BJ (cell line): ENCODE measurements around the gene FCER1G. TPM values are rescaled to one million over a fixed set of nuclear protein-coding genes. Genes with fewer than 3 reads are reported as not detected.

Source experiments
- CTCF ChIA-PET: fragments of 350-600 bp; formaldehyde crosslinking; extraction: SDS; loops from one replicate; lab custom pipeline; 2021; ENCODE audit warnings: antibody characterized with exemption, inconsistent platforms; lab: Yijun Ruan, JAX
- POLR2A ChIA-PET: fragments of 300-600 bp; sonication (Branson Sonifier 250); formaldehyde crosslinking; extraction: SDS; loops from one replicate; lab custom pipeline; 2021; ENCODE audit warnings: antibody characterized with exemption; lab: Charles Lee
- DNase-seq: peaks from one replicate; pipeline ENCODE4 v3.0.0-alpha.2; 2011; ENCODE audit warnings: low read depth
- H3K27me3 ChIP-seq: 2 replicates; pipeline ENCODE4 v1.6.0; 2011; ENCODE audit warnings: low read length; ENCODE audit not compliant: control insufficient read depth, insufficient read depth
- H3K36me3 ChIP-seq: 2 replicates; pipeline ENCODE4 v1.5.1; 2011; ENCODE audit warnings: low read length; ENCODE audit not compliant: control insufficient read depth, insufficient read depth
- H3K4me3 ChIP-seq: 2 replicates; pipeline ENCODE4 v1.5.1; 2011; ENCODE audit warnings: low read depth, mild to moderate bottlenecking, control low read depth, low read length
- CTCF ChIP-seq: IDR thresholded peaks from 2 replicates; pipeline ENCODE4 v1.5.1; 2011; ENCODE audit warnings: low read depth, mild to moderate bottlenecking, control low read depth, inconsistent platforms, low read length, moderate library complexity; ENCODE audit not compliant: insufficient read depth
- polyA plus RNA-seq: library from polyadenylated mRNA; depleted of rRNA; stranded (reverse); fragments of >200 nt; gene quantifications from 2 replicates; pipeline ENCODE4 v1.2.3, GENCODE V29; 2011

FCER1G gene
- polyA plus RNA-seq, 1 experiment = 0.38 TPM

GRCh38 chr1:161227196-161227871 lies 12.2 kb downstream of the FCER1G start:
- no peak for DNase-seq
- POLR2A ChIA-PET = no interaction called here

GRCh38 chr1:161228032-161228431 lies 12.9 kb downstream of the FCER1G start:
- no peak for DNase-seq
- Histone ChIP-seq H3K27me3 (no peaks in the 10 kb centered on the region), H3K36me3 (peaks cover 6% of the 10 kb centered on the region), H3K4me3 (no peak overlapping the region)
- CTCF ChIA-PET = interaction anchor here (0.6 to 10.0 kb wide), 21 partner anchors 8 to 153 kb away, joined by 3 to 159 read pairs (median 4); partner anchors contain the start of genes FCER1G, NDUFS2, NR1I3 and PCP4L1
- POLR2A ChIA-PET = no interaction called here
- TF ChIP-seq CTCF = no peak

More at GRCh38 chr1:161227196-161227871, 12.2 kb downstream of the FCER1G start:
- H3K36me3 ChIP-seq = peaks cover 6% of the 10 kb centered on the region
- no peaks in the 10 kb centered on the region for H3K27me3 ChIP-seq
- CTCF ChIA-PET = interaction anchor here (0.6 to 10.0 kb wide), 32 partner anchors 8 to 210 kb away, joined by 3 to 159 read pairs (median 5); partner anchors contain the start of genes FCER1G, NDUFS2, NR1I3 and PPOX
- TF ChIP-seq CTCF = peak; percentile 81
- no peak overlapping the region for H3K4me3 ChIP-seq

GRCh38 chr1:161229896-161230295 lies 14.8 kb downstream of the FCER1G start:
- CTCF ChIA-PET = interaction anchor here (0.9 to 10.0 kb wide), 13 partner anchors 9 to 151 kb away, joined by 3 to 159 read pairs (median 6); partner anchors contain the start of genes FCER1G, NDUFS2 and NR1I3
- no peak overlapping the region for H3K4me3 ChIP-seq
- no peak for TF ChIP-seq CTCF
- peaks cover 6% of the 10 kb centered on the region for H3K36me3 ChIP-seq
- no peaks in the 10 kb centered on the region for H3K27me3 ChIP-seq
- POLR2A ChIA-PET = no interaction called here
- DNase-seq = no peak

- POLR2A ChIA-PET = no interaction called here
- H3K27me3 ChIP-seq = no peaks in the 10 kb centered on the region
- DNase-seq = no peak
- CTCF ChIA-PET = interaction anchor here (0.7 to 10.0 kb wide), 8 partner anchors 18 to 151 kb away, joined by 3 to 159 read pairs (median 10); partner anchors contain the start of genes NDUFS2 and UFC1
- peaks cover 6% of the 10 kb centered on the region for H3K36me3 ChIP-seq
- no peak for TF ChIP-seq CTCF
- H3K4me3 ChIP-seq = no peak overlapping the region
Observed at GRCh38 chr1:161230762-161231161, 15.7 kb downstream of the FCER1G start.

GRCh38 chr1:161233102-161233501 lies 18.0 kb downstream of the FCER1G start:
- Histone ChIP-seq H3K4me3 (no peak overlapping the region), H3K36me3 (peaks cover 6% of the 10 kb centered on the region), H3K27me3 (no peaks in the 10 kb centered on the region)
- ChIA-PET POLR2A (interaction anchor here (0.6 kb wide), 1 partner anchor 8 kb away, joined by 3 read pairs; no protein-coding TSS in a partner anchor), CTCF (interaction anchor here (1.3 to 8.5 kb wide), 2 partner anchors 10 to 59 kb away, joined by 3 to 106 read pairs; no protein-coding TSS in a partner anchor)
- no peak for TF ChIP-seq CTCF
- DNase-seq = no peak
